ENCODE data around the gene ERCC6L2.

The ERCC6L2 gene

DNA sequence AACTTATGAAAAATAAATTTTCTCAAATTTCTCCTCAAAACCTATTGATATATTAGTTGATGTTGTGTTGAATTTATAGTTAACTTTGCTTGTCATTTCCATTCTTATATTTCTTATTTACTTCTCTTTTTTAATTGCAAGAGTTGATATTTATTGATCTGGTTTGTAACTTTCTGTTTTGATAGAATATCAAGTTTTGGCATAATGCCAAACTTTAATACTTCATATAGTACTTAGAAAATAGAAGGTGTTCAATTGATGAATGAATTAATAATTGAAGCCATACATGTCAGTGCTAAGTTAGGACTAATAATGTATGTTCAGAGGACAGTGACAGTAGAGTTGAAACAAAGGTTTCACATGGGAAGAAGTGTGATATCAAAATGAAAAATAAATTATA, 27.9 kb downstream of the ERCC6L2 start:
- no peak overlapping the region for H3K4me3 ChIP-seq (ENCODE audit: low read depth, low read length)
- POLR2A ChIA-PET = no interaction called here
- H3K9me3 ChIP-seq (ENCODE audit: control insufficient read depth, insufficient read depth, low read depth, low read length) = no peaks in the 10 kb centered on the region
- H3K36me3 ChIP-seq (ENCODE audit: control insufficient read depth in 2 of 2, insufficient read depth in 1 of 2, low read length in 2 of 2) = peaks cover 6 to 14% of the 10 kb centered on the region in 2 experiments; a peak in 2 of 3 replicates
- no peaks in the 10 kb centered on the region; the same call in 1 of the 2 replicates for H3K4me1 ChIP-seq (ENCODE audit: control insufficient read depth, insufficient read depth, low read length)
- CTCF ChIA-PET = no interaction called here
- no peak overlapping the region for H3K27ac ChIP-seq (ENCODE audit: extremely low read depth, low read depth, low read length)
- TF ChIP-seq, protein P1, sequence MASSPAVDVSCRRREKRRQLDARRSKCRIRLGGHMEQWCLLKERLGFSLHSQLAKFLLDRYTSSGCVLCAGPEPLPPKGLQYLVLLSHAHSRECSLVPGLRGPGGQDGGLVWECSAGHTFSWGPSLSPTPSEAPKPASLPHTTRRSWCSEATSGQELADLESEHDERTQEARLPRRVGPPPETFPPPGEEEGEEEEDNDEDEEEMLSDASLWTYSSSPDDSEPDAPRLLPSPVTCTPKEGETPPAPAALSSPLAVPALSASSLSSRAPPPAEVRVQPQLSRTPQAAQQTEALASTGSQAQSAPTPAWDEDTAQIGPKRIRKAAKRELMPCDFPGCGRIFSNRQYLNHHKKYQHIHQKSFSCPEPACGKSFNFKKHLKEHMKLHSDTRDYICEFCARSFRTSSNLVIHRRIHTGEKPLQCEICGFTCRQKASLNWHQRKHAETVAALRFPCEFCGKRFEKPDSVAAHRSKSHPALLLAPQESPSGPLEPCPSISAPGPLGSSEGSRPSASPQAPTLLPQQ (tag by site-specific recombination; IDR thresholded peaks at IDR 0.05) = no peak
- TF ChIP-seq ZNF394 (tag by site-specific recombination; IDR thresholded peaks at IDR 0.05; ENCODE audit: borderline replicate concordance) = no peak
- no peak for TF ChIP-seq FEZF1 (tag by site-specific recombination; IDR thresholded peaks at IDR 0.05)
- no peak for TF ChIP-seq ZNF560 (tag by site-specific recombination; IDR thresholded peaks at IDR 0.05; ENCODE audit: borderline replicate concordance)
- TF ChIP-seq ZFP37 (tag by site-specific recombination; IDR thresholded peaks at IDR 0.05) = no peak
- TF ChIP-seq ZNF311 (tag by site-specific recombination; IDR thresholded peaks at IDR 0.05; ENCODE audit: borderline replicate concordance) = no peak
- no peak for TF ChIP-seq ZNF114 (tag by site-specific recombination; IDR thresholded peaks at IDR 0.05)
- no peak for TF ChIP-seq ZNF777 (tag by site-specific recombination; IDR thresholded peaks at IDR 0.05; ENCODE audit: borderline replicate concordance)
- no peak for TF ChIP-seq SP2 (tag by site-specific recombination; IDR thresholded peaks at IDR 0.05)
- TF ChIP-seq ZNF660 (tag by site-specific recombination; IDR thresholded peaks at IDR 0.05) = no peak
- TF ChIP-seq ZNF449 (tag by site-specific recombination; IDR thresholded peaks at IDR 0.05) = no peak
- no peak for TF ChIP-seq ZNF658 (tag by site-specific recombination; IDR thresholded peaks at IDR 0.05)
- TF ChIP-seq YY1 (tag by site-specific recombination; IDR thresholded peaks at IDR 0.05) = no peak
- TF ChIP-seq ZNF707 (tag by site-specific recombination; IDR thresholded peaks at IDR 0.05) = no peak
- no peak for TF ChIP-seq ZNF544 (tag by site-specific recombination; IDR thresholded peaks at IDR 0.05)
- no peak for TF ChIP-seq ZBTB20 (tag by site-specific recombination; IDR thresholded peaks at IDR 0.05)
- TF ChIP-seq ZNF416 (tag by site-specific recombination; IDR thresholded peaks at IDR 0.05) = no peak

GRCh38 chr9:95907794-95908193, 32.3 kb downstream of the ERCC6L2 start:
- Histone ChIP-seq H3K4me3 (ENCODE audit: low read depth, low read length) (no peak overlapping the region), H3K27ac (ENCODE audit: extremely low read depth, low read depth, low read length) (no peak overlapping the region), H3K36me3 (ENCODE audit: control insufficient read depth in 2 of 2, insufficient read depth in 1 of 2, low read length in 2 of 2) (peaks cover 0 to 17% of the 10 kb centered on the region in 2 experiments; a peak in 1 of 3 replicates), H3K9me3 (ENCODE audit: control insufficient read depth, insufficient read depth, low read depth, low read length) (no peaks in the 10 kb centered on the region), H3K4me1 (ENCODE audit: control insufficient read depth, insufficient read depth, low read length) (no peaks in the 10 kb centered on the region)
- CTCF ChIA-PET = interaction anchor here (0.5 to 1.9 kb wide), 7 partner anchors 10 to 902 kb away, joined by 3 to 5 read pairs (median 3); no protein-coding TSS in a partner anchor
- POLR2A ChIA-PET = interaction anchor here (0.7 kb wide), 1 partner anchor 20 kb away, joined by 3 read pairs; no protein-coding TSS in a partner anchor
- no peak for TF ChIP-seq CTCF (tag by site-specific recombination; IDR thresholded peaks at IDR 0.05)
- TF ChIP-seq EGR2 (tag by site-specific recombination; IDR thresholded peaks at IDR 0.05; ENCODE audit: low read depth) = no peak
- no peak for TF ChIP-seq ZNF433 (tag by site-specific recombination; IDR thresholded peaks at IDR 0.05; ENCODE audit: low read depth)
- no peak for TF ChIP-seq ZNF670 (tag by site-specific recombination; IDR thresholded peaks at IDR 0.05; ENCODE audit: low read depth)
- TF ChIP-seq ZNF518A (tag by site-specific recombination; conservative IDR thresholded peaks at IDR 0.05; ENCODE audit: low read depth) = no peak
- TF ChIP-seq ZNF214 (tag by site-specific recombination; IDR thresholded peaks at IDR 0.05; ENCODE audit: borderline replicate concordance) = no peak
- TF ChIP-seq ZSCAN4 (tag by site-specific recombination; IDR thresholded peaks at IDR 0.05) = peak; percentile 14; the same call in 1 of the 2 replicates
- TF ChIP-seq ZFHX2 (tag by site-specific recombination; conservative IDR thresholded peaks at IDR 0.05) = peak; percentile 65
- 0 out of 2 replicates have a peak, but pooled peaks have one; percentile 7 for TF ChIP-seq ZNF654 (tag by site-specific recombination; IDR thresholded peaks at IDR 0.05; ENCODE audit: low read depth)

Measured in HEK293 (cell line).